Measurements from ENCODE around the gene TMEM181. TPM values are rescaled to one million over a fixed set of nuclear protein-coding genes. Genes with fewer than 3 reads are reported as not detected.

TMEM181 gene
- total and polyA plus RNA-seq, 2 of the 13 experiments (the other 11 are each of a cell fraction or from before 2014, with no cell fraction given), result 59.1 to 108 TPM

DNA sequence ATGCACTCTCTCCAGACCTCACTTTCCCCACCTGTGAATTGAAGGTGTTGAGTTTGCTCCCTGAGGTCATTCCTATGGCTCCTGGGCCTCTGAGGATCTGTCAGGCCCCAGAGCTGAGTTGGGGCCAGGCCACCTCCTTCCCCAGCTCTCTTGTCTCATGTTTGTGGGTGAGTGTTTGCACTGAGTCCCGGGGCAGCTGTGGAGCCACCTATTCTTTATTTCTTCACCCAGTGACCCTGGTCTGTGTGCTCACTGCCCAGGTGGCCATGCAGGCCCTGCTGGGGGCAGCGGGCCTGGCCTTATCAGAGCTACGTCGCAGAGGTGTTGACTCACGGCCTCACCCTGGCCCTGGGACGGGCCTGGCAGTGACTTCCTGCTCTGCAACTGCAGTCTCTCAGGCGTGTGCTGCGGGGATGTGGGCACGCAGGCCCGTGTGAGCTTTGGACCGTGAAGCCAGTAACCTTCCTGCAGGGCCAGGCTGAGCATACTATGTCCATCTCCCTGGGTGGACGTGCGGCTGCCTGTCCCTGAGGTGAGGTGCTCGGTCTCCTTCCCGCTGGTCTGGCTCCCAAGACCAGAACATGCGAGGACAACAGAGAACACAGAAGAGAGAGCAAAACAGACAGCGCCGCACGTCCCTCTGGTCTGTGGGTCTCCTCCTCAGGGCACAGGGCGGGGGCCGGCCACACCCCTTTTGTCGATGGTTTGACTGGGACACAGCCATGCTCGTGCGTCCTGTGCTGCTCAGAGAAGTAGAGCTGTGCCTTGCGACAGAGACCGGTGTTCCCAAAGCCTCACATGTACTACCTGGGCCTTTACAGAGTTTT is 12.1 kb downstream of the TMEM181 start (continued):
- TF ChIP-seq ZMYM4 (CRISPR knock-in tag; IDR thresholded peaks at IDR 0.05) (peak; percentile 96), ZNF557 (CRISPR knock-in tag; IDR thresholded peaks at IDR 0.05) (peak; percentile 95; the same call in 1 of the 2 replicates), FOXC1 (CRISPR knock-in tag; IDR thresholded peaks at IDR 0.05; ENCODE audit: borderline replicate concordance) (peak; percentile 92; the same call in 1 of the 2 replicates), ZFP1 (CRISPR knock-in tag; IDR thresholded peaks at IDR 0.05) (peak; percentile 96), ZNF468 (CRISPR knock-in tag; IDR thresholded peaks at IDR 0.05) (peak; percentile 18; the same call in 1 of the 2 replicates), KAT2B (IDR thresholded peaks at IDR 0.05; ENCODE audit: borderline replicate concordance, low read depth, low read length) (no peak), ZNF343 (CRISPR knock-in tag; IDR thresholded peaks at IDR 0.05) (peak; percentile 97), ZNF44 (CRISPR knock-in tag; IDR thresholded peaks at IDR 0.05) (peak; percentile 71), RCOR2 (CRISPR knock-in tag; IDR thresholded peaks at IDR 0.05) (peak; percentile 97), ZNF24 (IDR thresholded peaks at IDR 0.05) (no peak), ZNF17 (CRISPR knock-in tag; IDR thresholded peaks at IDR 0.05) (peak; percentile 78; the same call in 1 of the 2 replicates), ZNF3 (CRISPR knock-in tag; IDR thresholded peaks at IDR 0.05) (0 out of 2 replicates have a peak, but pooled peaks have one; percentile 57), NFKB2 (CRISPR knock-in tag; IDR thresholded peaks at IDR 0.05; ENCODE audit: borderline replicate concordance) (peak; percentile 99), XRCC5 (optimal IDR thresholded peaks at IDR 0.05; ENCODE audit: low read length) (peak; percentile 93)
- TF ChIP-seq, protein P1, sequence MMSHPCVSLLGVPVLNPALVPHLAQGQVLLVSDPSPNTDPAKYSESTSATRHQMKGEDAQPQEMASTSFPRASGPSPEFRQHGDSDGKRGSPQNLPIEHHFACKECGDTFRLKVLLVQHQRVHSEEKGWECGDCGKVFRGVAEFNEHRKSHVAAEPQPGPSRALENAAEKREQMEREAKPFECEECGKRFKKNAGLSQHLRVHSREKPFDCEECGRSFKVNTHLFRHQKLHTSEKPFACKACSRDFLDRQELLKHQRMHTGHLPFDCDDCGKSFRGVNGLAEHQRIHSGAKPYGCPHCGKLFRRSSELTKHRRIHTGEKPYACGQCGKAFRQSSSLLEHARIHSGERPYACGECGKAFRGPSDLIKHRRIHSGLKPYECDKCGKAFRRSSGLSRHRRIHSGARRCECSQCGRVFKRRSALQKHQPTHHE (CRISPR knock-in tag; IDR thresholded peaks at IDR 0.05; ENCODE audit: borderline replicate concordance), result peak; percentile 65; the same call in 1 of the 2 replicates
- TF ChIP-seq, protein P2, sequence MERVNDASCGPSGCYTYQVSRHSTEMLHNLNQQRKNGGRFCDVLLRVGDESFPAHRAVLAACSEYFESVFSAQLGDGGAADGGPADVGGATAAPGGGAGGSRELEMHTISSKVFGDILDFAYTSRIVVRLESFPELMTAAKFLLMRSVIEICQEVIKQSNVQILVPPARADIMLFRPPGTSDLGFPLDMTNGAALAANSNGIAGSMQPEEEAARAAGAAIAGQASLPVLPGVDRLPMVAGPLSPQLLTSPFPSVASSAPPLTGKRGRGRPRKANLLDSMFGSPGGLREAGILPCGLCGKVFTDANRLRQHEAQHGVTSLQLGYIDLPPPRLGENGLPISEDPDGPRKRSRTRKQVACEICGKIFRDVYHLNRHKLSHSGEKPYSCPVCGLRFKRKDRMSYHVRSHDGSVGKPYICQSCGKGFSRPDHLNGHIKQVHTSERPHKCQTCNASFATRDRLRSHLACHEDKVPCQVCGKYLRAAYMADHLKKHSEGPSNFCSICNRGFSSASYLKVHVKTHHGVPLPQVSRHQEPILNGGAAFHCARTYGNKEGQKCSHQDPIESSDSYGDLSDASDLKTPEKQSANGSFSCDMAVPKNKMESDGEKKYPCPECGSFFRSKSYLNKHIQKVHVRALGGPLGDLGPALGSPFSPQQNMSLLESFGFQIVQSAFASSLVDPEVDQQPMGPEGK (CRISPR knock-in tag; IDR thresholded peaks at IDR 0.05), result peak; percentile 95
- TF ChIP-seq, protein P3, sequence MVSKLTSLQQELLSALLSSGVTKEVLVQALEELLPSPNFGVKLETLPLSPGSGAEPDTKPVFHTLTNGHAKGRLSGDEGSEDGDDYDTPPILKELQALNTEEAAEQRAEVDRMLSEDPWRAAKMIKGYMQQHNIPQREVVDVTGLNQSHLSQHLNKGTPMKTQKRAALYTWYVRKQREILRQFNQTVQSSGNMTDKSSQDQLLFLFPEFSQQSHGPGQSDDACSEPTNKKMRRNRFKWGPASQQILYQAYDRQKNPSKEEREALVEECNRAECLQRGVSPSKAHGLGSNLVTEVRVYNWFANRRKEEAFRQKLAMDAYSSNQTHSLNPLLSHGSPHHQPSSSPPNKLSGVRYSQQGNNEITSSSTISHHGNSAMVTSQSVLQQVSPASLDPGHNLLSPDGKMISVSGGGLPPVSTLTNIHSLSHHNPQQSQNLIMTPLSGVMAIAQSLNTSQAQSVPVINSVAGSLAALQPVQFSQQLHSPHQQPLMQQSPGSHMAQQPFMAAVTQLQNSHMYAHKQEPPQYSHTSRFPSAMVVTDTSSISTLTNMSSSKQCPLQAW (CRISPR knock-in tag; IDR thresholded peaks at IDR 0.05), result peak; percentile 96
- TF ChIP-seq, protein P4, sequence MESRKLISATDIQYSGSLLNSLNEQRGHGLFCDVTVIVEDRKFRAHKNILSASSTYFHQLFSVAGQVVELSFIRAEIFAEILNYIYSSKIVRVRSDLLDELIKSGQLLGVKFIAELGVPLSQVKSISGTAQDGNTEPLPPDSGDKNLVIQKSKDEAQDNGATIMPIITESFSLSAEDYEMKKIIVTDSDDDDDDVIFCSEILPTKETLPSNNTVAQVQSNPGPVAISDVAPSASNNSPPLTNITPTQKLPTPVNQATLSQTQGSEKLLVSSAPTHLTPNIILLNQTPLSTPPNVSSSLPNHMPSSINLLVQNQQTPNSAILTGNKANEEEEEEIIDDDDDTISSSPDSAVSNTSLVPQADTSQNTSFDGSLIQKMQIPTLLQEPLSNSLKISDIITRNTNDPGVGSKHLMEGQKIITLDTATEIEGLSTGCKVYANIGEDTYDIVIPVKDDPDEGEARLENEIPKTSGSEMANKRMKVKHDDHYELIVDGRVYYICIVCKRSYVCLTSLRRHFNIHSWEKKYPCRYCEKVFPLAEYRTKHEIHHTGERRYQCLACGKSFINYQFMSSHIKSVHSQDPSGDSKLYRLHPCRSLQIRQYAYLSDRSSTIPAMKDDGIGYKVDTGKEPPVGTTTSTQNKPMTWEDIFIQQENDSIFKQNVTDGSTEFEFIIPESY (CRISPR knock-in tag; IDR thresholded peaks at IDR 0.05), result peak; percentile 92
- TF ChIP-seq, protein P5, sequence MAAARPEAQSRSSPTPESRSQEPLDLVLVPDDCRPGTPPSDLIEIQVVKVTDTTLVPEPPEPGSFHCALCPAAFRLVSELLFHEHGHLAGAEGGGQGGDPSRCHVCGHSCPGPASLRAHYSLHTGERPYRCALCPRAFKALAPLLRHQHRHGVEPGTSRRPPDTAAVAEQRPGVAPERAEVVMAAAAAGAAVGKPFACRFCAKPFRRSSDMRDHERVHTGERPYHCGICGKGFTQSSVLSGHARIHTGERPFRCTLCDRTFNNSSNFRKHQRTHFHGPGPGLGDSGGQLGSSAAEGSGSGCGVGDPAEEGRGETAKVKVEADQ (CRISPR knock-in tag; IDR thresholded peaks at IDR 0.05; ENCODE audit: borderline replicate concordance), result peak; percentile 97
- TF ChIP-seq, protein P6, sequence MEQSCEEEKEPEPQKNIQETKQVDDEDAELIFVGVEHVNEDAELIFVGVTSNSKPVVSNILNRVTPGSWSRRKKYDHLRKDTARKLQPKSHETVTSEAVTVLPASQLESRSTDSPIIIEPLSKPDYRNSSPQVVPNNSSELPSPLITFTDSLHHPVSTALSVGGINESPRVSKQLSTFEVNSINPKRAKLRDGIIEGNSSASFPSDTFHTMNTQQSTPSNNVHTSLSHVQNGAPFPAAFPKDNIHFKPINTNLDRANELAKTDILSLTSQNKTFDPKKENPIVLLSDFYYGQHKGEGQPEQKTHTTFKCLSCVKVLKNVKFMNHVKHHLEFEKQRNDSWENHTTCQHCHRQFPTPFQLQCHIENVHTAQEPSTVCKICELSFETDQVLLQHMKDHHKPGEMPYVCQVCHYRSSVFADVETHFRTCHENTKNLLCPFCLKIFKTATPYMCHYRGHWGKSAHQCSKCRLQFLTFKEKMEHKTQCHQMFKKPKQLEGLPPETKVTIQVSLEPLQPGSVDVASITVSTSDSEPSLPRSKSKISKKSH (CRISPR knock-in tag; IDR thresholded peaks at IDR 0.05; ENCODE audit: borderline replicate concordance), result peak; percentile 97; the same call in 1 of the 2 replicates

Data from HepG2 (cell line).